Tibial artery (tissue), 4 donors: ENCODE measurements around the gene PRPF8.

Experiments
- DNase-seq, 2 donors: peaks; one replicate each; pipeline ENCODE4 v3.0.0-alpha.2; 2019
- H3K27ac ChIP-seq, 2 donors: fragments of 200-600 bp; sonication (generic) in 1 of 2; 1 replicate in 1 of 2; 2 replicates in 1 of 2; pipeline ENCODE4 v1.5.1; 2018 to 2019; ENCODE audit warnings: mild to moderate bottlenecking in 1 of 2
- H3K27me3 ChIP-seq, 2 donors: fragments of 200-600 bp; sonication (generic) in 1 of 2; one replicate each; pipeline versions ENCODE4 v1.5.1 to v1.6.0; 2016 to 2019
- H3K36me3 ChIP-seq, 3 donors: fragments of 200-600 bp; sonication (generic) in 2 of 3; one replicate each; pipeline ENCODE4 v1.5.1; 2016 to 2019; ENCODE audit warnings: mild to moderate bottlenecking in 2 of 3
- H3K4me1 ChIP-seq, 4 donors: fragments of 200-600 bp; sonication (generic) in 2 of 4; 1 replicate in 3 of 4; 2 replicates in 1 of 4; pipeline ENCODE4 v1.5.1; 2016 to 2019
- H3K4me3 ChIP-seq, 2 donors: fragments of 200-600 bp; sonication (generic) in 1 of 2; 1 replicate in 1 of 2; 2 replicates in 1 of 2; pipeline ENCODE4 v1.5.1; 2018 to 2019; ENCODE audit warnings: mild to moderate bottlenecking in 2 of 2
- H3K9me3 ChIP-seq, 3 donors: fragments of 200-600 bp; sonication (generic) in 1 of 3; one replicate each; pipeline ENCODE4 v1.5.1; 2016 to 2019
- intact Hi-C: fragments of 100-400 bp; cut with DNase I; formaldehyde crosslinking; loops from one replicate; pipeline ENCODE4 v1.15.0; 2023; ENCODE audit warnings: low total_unique reads
- TF ChIP-seq, protein P1 (sequence below), 2 experiments: fragments of 200-600 bp in 1 of 2; fragments of 450-650 bp in 1 of 2; IDR thresholded peaks; one replicate each; pipeline ENCODE4 v1.5.1; 2017 to 2019; ENCODE audit warnings: antibody characterized with exemption in 2 of 2, mild to moderate bottlenecking in 1 of 2, moderate library complexity in 1 of 2

PRPF8 gene

DNA sequence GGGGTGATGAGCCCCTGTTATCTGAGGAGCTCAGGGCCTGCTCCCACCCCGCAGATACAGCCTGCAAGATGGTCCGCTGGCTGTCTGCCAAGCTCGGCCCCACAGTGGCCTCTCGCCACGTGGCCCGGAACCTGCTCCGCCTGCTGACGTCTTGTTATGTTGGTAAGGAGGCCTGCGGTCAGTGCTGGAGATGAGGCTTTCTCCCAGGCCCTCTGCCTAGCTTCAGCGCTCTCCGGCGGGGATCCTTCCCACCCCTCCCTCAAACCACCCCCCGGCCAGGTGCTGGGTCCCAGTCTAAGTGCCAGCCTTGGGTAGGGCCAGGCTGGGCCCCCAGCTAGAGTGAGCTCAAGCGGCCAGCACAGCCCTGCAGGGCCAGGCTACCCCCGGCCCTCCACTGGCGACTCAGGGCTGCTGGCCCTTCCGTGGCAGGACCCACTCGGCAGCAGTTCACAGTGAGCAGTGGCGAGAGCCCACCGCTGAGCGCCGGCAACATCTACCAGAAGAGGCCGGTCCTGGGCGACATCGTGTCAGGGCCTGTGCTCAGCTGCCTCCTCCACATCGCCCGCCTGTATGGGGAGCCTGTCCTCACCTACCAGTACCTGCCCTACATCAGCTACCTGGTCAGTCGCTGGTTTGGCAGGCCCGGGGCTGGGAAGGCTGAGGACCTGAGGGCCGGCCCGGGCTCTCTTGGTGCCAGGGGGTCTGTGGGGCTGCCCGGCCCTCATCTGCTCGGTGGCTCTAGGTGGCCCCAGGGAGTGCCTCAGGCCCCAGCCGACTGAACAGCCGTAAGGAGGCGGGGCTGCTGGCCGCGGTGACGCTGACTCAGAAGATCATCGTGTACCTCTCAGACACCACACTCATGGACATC lies 45.9 kb upstream of the PRPF8 start:
- Histone ChIP-seq H3K27me3 (no peaks in the 10 kb centered on the region), H3K9me3 (no peaks in the 10 kb centered on the region), H3K36me3 (peaks cover 27 to 92% (median 78%) of the 10 kb centered on the region in 3 donors), H3K27ac (peak overlapping the region; percentile 62 to 71), H3K4me3 (peak overlapping the region; percentile 1 to 8), H3K4me1 (peaks cover 0 to 37% (median 11%) of the 10 kb centered on the region in 4 donors)
- intact Hi-C loops: no loop called here
- TF ChIP-seq, protein P1, sequence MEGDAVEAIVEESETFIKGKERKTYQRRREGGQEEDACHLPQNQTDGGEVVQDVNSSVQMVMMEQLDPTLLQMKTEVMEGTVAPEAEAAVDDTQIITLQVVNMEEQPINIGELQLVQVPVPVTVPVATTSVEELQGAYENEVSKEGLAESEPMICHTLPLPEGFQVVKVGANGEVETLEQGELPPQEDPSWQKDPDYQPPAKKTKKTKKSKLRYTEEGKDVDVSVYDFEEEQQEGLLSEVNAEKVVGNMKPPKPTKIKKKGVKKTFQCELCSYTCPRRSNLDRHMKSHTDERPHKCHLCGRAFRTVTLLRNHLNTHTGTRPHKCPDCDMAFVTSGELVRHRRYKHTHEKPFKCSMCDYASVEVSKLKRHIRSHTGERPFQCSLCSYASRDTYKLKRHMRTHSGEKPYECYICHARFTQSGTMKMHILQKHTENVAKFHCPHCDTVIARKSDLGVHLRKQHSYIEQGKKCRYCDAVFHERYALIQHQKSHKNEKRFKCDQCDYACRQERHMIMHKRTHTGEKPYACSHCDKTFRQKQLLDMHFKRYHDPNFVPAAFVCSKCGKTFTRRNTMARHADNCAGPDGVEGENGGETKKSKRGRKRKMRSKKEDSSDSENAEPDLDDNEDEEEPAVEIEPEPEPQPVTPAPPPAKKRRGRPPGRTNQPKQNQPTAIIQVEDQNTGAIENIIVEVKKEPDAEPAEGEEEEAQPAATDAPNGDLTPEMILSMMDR (IDR thresholded peaks at IDR 0.05): no peak
- peak; percentile 88 to 90 for DNase-seq

DNA sequence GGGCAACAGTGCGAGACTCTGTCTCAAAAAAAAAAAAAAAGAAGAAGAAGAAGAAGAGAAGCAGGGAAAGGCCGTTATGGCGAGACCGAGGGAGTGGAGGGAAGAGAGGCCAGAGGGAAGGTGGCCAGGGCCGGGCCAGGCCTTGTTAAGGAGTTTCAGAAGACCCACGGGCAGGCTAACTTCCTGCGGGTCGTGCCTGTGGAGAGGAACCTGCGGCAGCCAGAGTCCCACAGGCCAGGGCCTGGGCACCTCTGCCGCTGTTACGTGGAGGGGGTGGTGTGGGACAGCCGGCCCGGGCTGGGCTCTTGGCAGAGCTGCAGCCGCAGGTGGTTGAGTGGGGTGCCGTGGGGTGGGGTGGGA lies 45.3 kb upstream of the PRPF8 start:
- H3K36me3 ChIP-seq: peaks cover 27 to 86% (median 72%) of the 10 kb centered on the region in 3 donors
- no peaks in the 10 kb centered on the region for H3K27me3 ChIP-seq
- peak overlapping the region; percentile 62 to 71 for H3K27ac ChIP-seq
- H3K4me1 ChIP-seq: peaks cover 0 to 43% (median 18%) of the 10 kb centered on the region in 4 donors
- no peak for DNase-seq
- H3K9me3 ChIP-seq: no peaks in the 10 kb centered on the region
- intact Hi-C loops: loop anchor here (10.0 kb wide), 1 partner anchor 105 kb away; the partner anchor contains the start of gene RPA1
- H3K4me3 ChIP-seq: peak overlapping the region; percentile 1 to 8
- TF ChIP-seq, protein P1 (IDR thresholded peaks at IDR 0.05): no peak

DNA sequence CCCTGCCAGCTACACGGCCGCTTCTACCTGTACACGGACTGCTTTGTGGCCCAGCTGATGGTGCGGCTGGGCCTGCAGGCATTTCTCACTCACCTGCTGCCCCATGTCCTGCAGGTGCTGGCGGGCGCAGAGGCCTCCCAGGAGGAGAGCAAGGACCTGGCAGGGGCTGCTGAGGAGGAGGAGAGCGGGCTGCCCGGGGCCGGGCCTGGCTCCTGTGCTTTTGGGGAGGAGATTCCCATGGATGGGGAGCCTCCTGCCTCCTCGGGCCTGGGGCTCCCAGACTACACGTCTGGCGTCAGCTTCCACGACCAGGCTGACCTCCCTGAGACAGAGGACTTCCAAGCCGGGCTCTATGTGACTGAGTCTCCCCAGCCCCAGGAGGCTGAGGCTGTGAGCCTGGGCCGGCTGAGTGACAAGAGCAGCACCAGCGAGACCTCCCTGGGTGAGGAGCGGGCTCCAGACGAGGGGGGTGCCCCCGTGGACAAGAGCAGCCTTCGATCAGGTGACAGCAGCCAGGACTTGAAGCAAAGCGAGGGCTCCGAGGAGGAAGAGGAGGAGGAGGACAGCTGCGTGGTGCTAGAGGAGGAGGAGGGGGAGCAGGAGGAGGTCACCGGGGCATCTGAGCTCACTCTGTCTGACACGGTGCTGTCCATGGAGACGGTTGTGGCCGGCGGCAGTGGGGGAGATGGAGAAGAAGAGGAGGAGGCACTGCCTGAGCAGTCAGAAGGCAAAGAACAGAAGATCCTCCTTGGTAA lies 43.4 kb upstream of the PRPF8 start:
- Histone ChIP-seq H3K9me3 (no peaks in the 10 kb centered on the region), H3K4me1 (peaks cover 0 to 46% (median 24%) of the 10 kb centered on the region in 4 donors), H3K4me3 (no peak overlapping the region), H3K27ac (no peak overlapping the region), H3K36me3 (peaks cover 16 to 67% (median 55%) of the 10 kb centered on the region in 3 donors), H3K27me3 (no peaks in the 10 kb centered on the region)
- no peak for DNase-seq
- TF ChIP-seq, protein P1 (IDR thresholded peaks at IDR 0.05): no peak
- intact Hi-C loops: loop anchor here (10.0 kb wide), 1 partner anchor 107 kb away; the partner anchor contains the start of gene RPA1

DNA sequence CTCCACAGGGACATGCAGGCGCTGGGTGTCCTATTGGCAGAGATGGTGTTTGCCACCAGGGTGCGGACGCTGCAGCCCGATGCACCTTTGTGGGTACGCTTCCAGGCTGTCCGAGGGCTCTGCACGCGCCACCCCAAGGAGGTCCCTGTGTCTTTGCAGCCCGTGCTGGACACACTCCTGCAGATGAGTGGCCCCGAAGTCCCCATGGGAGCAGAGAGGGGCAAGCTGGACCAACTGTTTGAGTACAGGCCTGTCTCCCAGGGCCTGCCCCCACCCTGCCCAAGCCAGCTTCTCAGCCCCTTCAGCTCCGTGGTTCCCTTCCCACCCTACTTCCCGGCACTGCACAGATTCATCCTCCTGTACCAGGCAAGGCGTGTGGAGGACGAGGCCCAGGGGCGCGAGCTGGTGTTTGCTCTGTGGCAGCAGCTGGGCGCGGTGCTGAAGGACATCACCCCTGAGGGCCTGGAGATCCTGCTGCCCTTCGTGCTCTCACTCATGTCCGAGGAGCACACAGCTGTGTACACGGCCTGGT lies 42.7 kb upstream of the PRPF8 start:
- intact Hi-C loops: loop anchor here (10.0 kb wide), 1 partner anchor 107 kb away; the partner anchor contains the start of gene RPA1
- Histone ChIP-seq H3K4me1 (peaks cover 0 to 46% (median 24%) of the 10 kb centered on the region in 4 donors), H3K27ac (no peak overlapping the region)

More for the DNA sequence above, 42.7 kb upstream of the PRPF8 start:
- TF ChIP-seq, protein P1 (IDR thresholded peaks at IDR 0.05): no peak
- Histone ChIP-seq H3K27me3 (no peaks in the 10 kb centered on the region), H3K36me3 (peaks cover 16 to 60% (median 48%) of the 10 kb centered on the region in 3 donors), H3K4me3 (no peak overlapping the region), H3K9me3 (no peaks in the 10 kb centered on the region)
- no peak for DNase-seq
